Loucy (cell line): ENCODE results near the gene MPP3.

Experiments used
- H2AFZ ChIP-seq: fragments of 200-600 bp; sonication (generic); 2 replicates; pipeline ENCODE4 v1.6.0; 2016; ENCODE audit warnings: antibody characterized with exemption, mild to moderate bottlenecking, low read length, moderate library complexity
- H3F3A ChIP-seq: fragments of 200-600 bp; 2 replicates; pipeline ENCODE4 v1.6.0; 2016; ENCODE audit warnings: antibody characterized with exemption, low read depth, mild to moderate bottlenecking
- H3K27me3 ChIP-seq: fragments of 200-600 bp; sonication (generic); 2 replicates; pipeline ENCODE4 v1.6.1; 2014; ENCODE audit warnings: low read length, mild to moderate bottlenecking; ENCODE audit not compliant: insufficient read depth, poor library complexity, severe bottlenecking
- H3K36me3 ChIP-seq: fragments of 200-600 bp; sonication (generic); 2 replicates; pipeline ENCODE4 v1.6.1; 2016; ENCODE audit warnings: low read length; ENCODE audit not compliant: insufficient read depth
- H3K4me1 ChIP-seq: fragments of 200-600 bp; sonication (generic); 2 replicates; pipeline ENCODE4 v1.5.1; 2014; ENCODE audit warnings: low read length, mild to moderate bottlenecking; ENCODE audit not compliant: insufficient read depth, poor library complexity, severe bottlenecking
- H3K4me2 ChIP-seq: fragments of 200-600 bp; sonication (generic); 2 replicates; pipeline ENCODE4 v1.6.0; 2014; ENCODE audit warnings: antibody characterized with exemption, low read length, low read depth, mild to moderate bottlenecking; ENCODE audit not compliant: poor library complexity, severe bottlenecking
- H3K4me3 ChIP-seq: fragments of 200-600 bp; sonication (generic); 2 replicates; pipeline ENCODE4 v1.5.1; 2014; ENCODE audit warnings: low read length, mild to moderate bottlenecking, mixed read lengths; ENCODE audit not compliant: poor library complexity, severe bottlenecking
- H3K79me2 ChIP-seq: fragments of 200-600 bp; sonication (generic); 2 replicates; pipeline ENCODE4 v1.6.1; 2014; ENCODE audit warnings: low read length; ENCODE audit not compliant: insufficient read depth
- H3K9ac ChIP-seq: fragments of 200-600 bp; sonication (generic); 2 replicates; pipeline ENCODE4 v1.6.0; 2014; ENCODE audit warnings: mild to moderate bottlenecking, low read depth, low read length, moderate library complexity; ENCODE audit not compliant: poor library complexity, severe bottlenecking
- H3K9me2 ChIP-seq: fragments of 200-600 bp; sonication (generic); replicated peaks from 2 replicates; pipeline ENCODE4 v1.6.1; 2016; ENCODE audit warnings: low read depth, low read length, mixed read lengths
- H3K9me3 ChIP-seq: fragments of 200-600 bp; sonication (generic); 2 replicates; pipeline ENCODE4 v1.6.1; 2014; ENCODE audit warnings: mild to moderate bottlenecking, antibody characterized with exemption, low read length, low read depth; ENCODE audit not compliant: insufficient read depth
- H4K20me1 ChIP-seq: fragments of 200-600 bp; sonication (generic); 2 replicates; pipeline ENCODE4 v1.6.0; 2014; ENCODE audit warnings: antibody characterized with exemption, low read length, mild to moderate bottlenecking; ENCODE audit not compliant: insufficient read depth, poor library complexity, severe bottlenecking
- CTCF ChIP-seq: fragments of 200-600 bp; sonication (generic); conservative IDR thresholded peaks from 2 replicates; pipeline ENCODE4 v1.5.1; 2014; ENCODE audit warnings: mild to moderate bottlenecking, antibody characterized with exemption, low read length
- EZH2phosphoT487 ChIP-seq: fragments of 200-600 bp; IDR thresholded peaks from 2 replicates; pipeline ENCODE4 v1.6.1; 2018; ENCODE audit warnings: antibody characterized with exemption, mild to moderate bottlenecking, moderate library complexity, borderline replicate concordance

Gene MPP3

GRCh38 chr17:43877451-43878155 lies 44.7 kb upstream of the MPP3 start:
- TF ChIP-seq CTCF (no peak), EZH2phosphoT487 (no peak)
- Histone ChIP-seq H3F3A (no peaks in the 10 kb centered on the region), H3K4me1 (no peaks in the 10 kb centered on the region), H3K4me3 (no peak overlapping the region), H3K9me3 (no peaks in the 10 kb centered on the region), H3K9me2 (no peaks in the 10 kb centered on the region), H3K4me2 (no peak overlapping the region), H3K36me3 (peaks cover 7% of the 10 kb centered on the region; the same call in 1 of the 2 replicates), H2AFZ (no peak overlapping the region), H3K27me3 (no peaks in the 10 kb centered on the region), H3K9ac (no peak overlapping the region), H3K79me2 (no peaks in the 10 kb centered on the region), H4K20me1 (no peaks in the 10 kb centered on the region)

DNA sequence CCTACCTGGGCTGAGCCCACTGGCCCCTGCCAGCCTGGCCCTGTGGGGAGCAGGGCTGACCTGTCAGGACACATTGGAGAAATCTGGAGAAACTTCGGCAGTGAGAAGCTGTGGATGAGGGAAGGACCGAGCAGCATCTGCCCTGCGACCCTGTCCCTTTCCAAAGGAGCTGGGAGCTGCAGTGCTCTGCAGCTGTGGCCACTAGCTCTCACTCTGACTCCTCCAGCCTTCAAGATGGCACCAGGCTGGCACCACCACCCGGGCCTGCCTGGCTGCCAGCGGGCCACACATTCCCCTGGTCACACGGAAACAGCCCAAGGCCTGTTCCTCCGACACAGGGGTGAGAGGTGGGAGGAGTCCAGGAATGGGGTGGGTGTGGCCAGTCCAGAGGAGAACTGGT lies 44.1 kb upstream of the MPP3 start:
- Histone ChIP-seq H3K27me3 (no peaks in the 10 kb centered on the region), H3K4me2 (no peak overlapping the region), H2AFZ (no peak overlapping the region), H3K9me2 (no peaks in the 10 kb centered on the region), H3F3A (no peaks in the 10 kb centered on the region), H3K4me1 (no peaks in the 10 kb centered on the region), H4K20me1 (no peaks in the 10 kb centered on the region), H3K79me2 (no peaks in the 10 kb centered on the region), H3K36me3 (peaks cover 7% of the 10 kb centered on the region; the same call in 1 of the 2 replicates), H3K4me3 (no peak overlapping the region), H3K9ac (no peak overlapping the region), H3K9me3 (no peaks in the 10 kb centered on the region)
- TF ChIP-seq CTCF (no peak), EZH2phosphoT487 (no peak)

GRCh38 chr17:43875476-43876147 lies 42.7 kb upstream of the MPP3 start:
- Histone ChIP-seq H3K4me1 (no peaks in the 10 kb centered on the region), H2AFZ (no peak overlapping the region), H3K4me2 (no peak overlapping the region), H3K9me2 (no peaks in the 10 kb centered on the region), H3K4me3 (no peak overlapping the region), H3K9me3 (no peaks in the 10 kb centered on the region), H3K9ac (no peak overlapping the region), H3F3A (no peaks in the 10 kb centered on the region), H3K27me3 (no peaks in the 10 kb centered on the region), H3K79me2 (no peaks in the 10 kb centered on the region), H3K36me3 (no peaks in the 10 kb centered on the region; the same call in 1 of the 2 replicates), H4K20me1 (no peaks in the 10 kb centered on the region)
- TF ChIP-seq EZH2phosphoT487 (no peak), CTCF (no peak)
